GM13977 (cell line): ENCODE data around the gene IMPDH2.

ENCODE experiments used
- DNase-seq: peaks from one replicate; pipeline ENCODE4 v3.0.0; 2012; ENCODE audit warnings: low spot score
- CTCF ChIP-seq: IDR thresholded peaks from 2 replicates; pipeline ENCODE4 v1.5.1; 2012; ENCODE audit warnings: mild to moderate bottlenecking, control low read depth; ENCODE audit not compliant: insufficient read depth; ENCODE audit errors: extremely low read depth, missing control alignments
- in situ Hi-C: fragments of 300-500 bp; cut with MboI; formaldehyde crosslinking; loops from one replicate; pipeline ENCODE4 v1.12.0; 2022; ENCODE audit warnings: low sequenced_read_pairs, low pct_unique_long_range_greater_than_20kb, mixed read lengths, inconsistent platforms; ENCODE audit not compliant: unreplicated experiment

The IMPDH2 gene

GRCh38 chr3:48982686-48983085, 46.5 kb downstream of the IMPDH2 start:
- no peak for DNase-seq
- in situ Hi-C loops, result no loop called here
- TF ChIP-seq CTCF, result no peak

- in situ Hi-C loops, result no loop called here
- no peak for DNase-seq
- TF ChIP-seq CTCF, result no peak
Measured at GRCh38 chr3:48982016-48982415, 47.2 kb downstream of the IMPDH2 start.

- no peak for TF ChIP-seq CTCF
- no peak for DNase-seq
- in situ Hi-C loops, result no loop called here
Measured at GRCh38 chr3:48980295-48980694, 48.9 kb downstream of the IMPDH2 start.

- in situ Hi-C loops, result no loop called here
- TF ChIP-seq CTCF, result no peak
- no peak for DNase-seq
Measured at GRCh38 chr3:48979451-48979850, 49.7 kb downstream of the IMPDH2 start.
